Activated naive CD4-positive, alpha-beta T cell treated with anti-CD3 and anti-CD28 coated beads for 36 hours (primary cell): ENCODE results near the gene CD244. TPM values are rescaled to one million over a fixed set of nuclear protein-coding genes. Genes with fewer than 3 reads are reported as not detected.
A peak's percentile ranks its signal among the peaks of the same experiment; 100 is the strongest.
"Not testable (repeated sequence)": the region's sequence is repeated elsewhere in the genome, so short reads cannot be mapped to it uniquely, and the experiment has no call there.

ENCODE experiments used
- CTCF ChIA-PET: fragments of 350-600 bp; sonication (Branson Sonifier 250); formaldehyde crosslinking; loops from one replicate; lab custom pipeline; 2021; ENCODE audit warnings: antibody characterized with exemption; lab: Charles Lee
- DNase-seq: peaks from one replicate; pipeline ENCODE4 v3.0.0-alpha.2; 2020
- H3K27ac Mint-ChIP-seq: one replicate; pipeline ENCODE4 v1.8.0; 2021; ENCODE audit warnings: mild to moderate bottlenecking, mixed read lengths
- H3K27me3 Mint-ChIP-seq: one replicate; pipeline ENCODE4 v1.8.0; 2021; ENCODE audit warnings: low read depth, mixed read lengths
- H3K36me3 Mint-ChIP-seq: one replicate; pipeline ENCODE4 v1.8.0; 2021; ENCODE audit warnings: low read depth, mixed read lengths
- H3K4me1 Mint-ChIP-seq: one replicate; pipeline ENCODE4 v1.8.0; 2021; ENCODE audit warnings: low read depth, mixed read lengths
- H3K4me3 Mint-ChIP-seq: one replicate; pipeline ENCODE4 v1.8.0; 2021; ENCODE audit warnings: mild to moderate bottlenecking, moderate library complexity, mixed read lengths
- H3K9me3 Mint-ChIP-seq: one replicate; pipeline ENCODE4 v1.8.0; 2021; ENCODE audit warnings: mixed read lengths
- intact Hi-C: fragments of 100-400 bp; cut with micrococcal nuclease; formaldehyde crosslinking; loops from one replicate; pipeline ENCODE4 v1.15.1; 2023
- total RNA-seq, 2 experiments: library from RNA; stranded (reverse); gene quantifications; one replicate each; pipeline ENCODE4 v1.2.3, GENCODE V29; 2021

The CD244 gene
- total RNA-seq, 2 experiments from 2014 or later = 0.15 TPM; not detected in 1

GRCh38 chr1:160789702-160790611 lies 72.7 kb downstream of the CD244 start:
- Mint-ChIP-seq H3K27ac (no peak overlapping the region), H3K4me3 (no peak overlapping the region), H3K36me3 (no peaks in the 10 kb centered on the region), H3K4me1 (peaks cover 4% of the 10 kb centered on the region), H3K9me3 (no peaks in the 10 kb centered on the region), H3K27me3 (no peaks in the 10 kb centered on the region)
- intact Hi-C loops = no loop called here
- no peak for DNase-seq
- CTCF ChIA-PET = interaction anchor here (1.0 to 2.5 kb wide), 4 partner anchors 8 to 164 kb away, joined by 3 to 11 read pairs (median 4); partner anchors contain the start of gene ITLN2

- H3K4me3 Mint-ChIP-seq = no peak overlapping the region
- H3K9me3 Mint-ChIP-seq = no peaks in the 10 kb centered on the region
- H3K4me1 Mint-ChIP-seq = peaks cover 4% of the 10 kb centered on the region
- CTCF ChIA-PET = interaction anchor here (0.7 to 2.5 kb wide), 5 partner anchors 8 to 165 kb away, joined by 3 to 11 read pairs (median 3); partner anchors contain the start of gene ITLN2
- no peaks in the 10 kb centered on the region for H3K27me3 Mint-ChIP-seq
- no peak overlapping the region for H3K27ac Mint-ChIP-seq
- H3K36me3 Mint-ChIP-seq = no peaks in the 10 kb centered on the region
- no peak for DNase-seq
- intact Hi-C loops = no loop called here
Measured at GRCh38 chr1:160789051-160789701, 73.5 kb downstream of the CD244 start.

- H3K27ac Mint-ChIP-seq, intact Hi-C loops, H3K9me3 Mint-ChIP-seq, H3K4me3 Mint-ChIP-seq, H3K36me3 Mint-ChIP-seq, H3K27me3 Mint-ChIP-seq, DNase-seq: not testable (repeated sequence)
- CTCF ChIA-PET = interaction anchor here (1.2 to 4.4 kb wide), 3 partner anchors 13 to 168 kb away, joined by 3 to 53 read pairs (median 8); partner anchors contain the start of gene LY9
- H3K4me1 Mint-ChIP-seq = peaks cover 18% of the 10 kb centered on the region
Measured at GRCh38 chr1:160782988-160783765, 79.5 kb downstream of the CD244 start.

GRCh38 chr1:160781914-160782689 lies 80.6 kb downstream of the CD244 start:
- DNase-seq = peak; percentile 49
- intact Hi-C loops = no loop called here
- no peaks in the 10 kb centered on the region for H3K27me3 Mint-ChIP-seq
- H3K9me3 Mint-ChIP-seq = no peaks in the 10 kb centered on the region
- no peaks in the 10 kb centered on the region for H3K36me3 Mint-ChIP-seq
- H3K27ac Mint-ChIP-seq = no peak overlapping the region
- no peak overlapping the region for H3K4me3 Mint-ChIP-seq
- H3K4me1 Mint-ChIP-seq = peaks cover 25% of the 10 kb centered on the region
- CTCF ChIA-PET = interaction anchor here (0.9 to 8.2 kb wide), 12 partner anchors 8 to 208 kb away, joined by 3 to 107 read pairs (median 8); partner anchors contain the start of gene LY9

GRCh38 chr1:160781186-160781766 lies 81.4 kb downstream of the CD244 start:
- Mint-ChIP-seq H3K27ac (no peak overlapping the region), H3K9me3 (no peaks in the 10 kb centered on the region), H3K27me3 (no peaks in the 10 kb centered on the region), H3K4me1 (peaks cover 30% of the 10 kb centered on the region), H3K4me3 (no peak overlapping the region), H3K36me3 (no peaks in the 10 kb centered on the region)
- CTCF ChIA-PET = interaction anchor here (0.7 to 8.2 kb wide), 17 partner anchors 9 to 209 kb away, joined by 3 to 107 read pairs (median 7); partner anchors contain the start of gene LY9
- intact Hi-C loops = no loop called here
- no peak for DNase-seq

GRCh38 chr1:160780398-160780755 lies 82.3 kb downstream of the CD244 start:
- Mint-ChIP-seq H3K27ac (no peak overlapping the region), H3K9me3 (no peaks in the 10 kb centered on the region), H3K27me3 (no peaks in the 10 kb centered on the region), H3K4me1 (peaks cover 39% of the 10 kb centered on the region), H3K36me3 (no peaks in the 10 kb centered on the region), H3K4me3 (no peak overlapping the region)
- intact Hi-C loops = no loop called here
- CTCF ChIA-PET = interaction anchor here (0.6 to 8.2 kb wide), 20 partner anchors 10 to 174 kb away, joined by 3 to 107 read pairs (median 6); partner anchors contain the start of genes ITLN2 and LY9
- no peak for DNase-seq

Other genes starting within 250 kb of the CD244 start
- 100 to 1,000 TPM; 101 to 112 TPM for gene SLAMF1, start 215.8 kb downstream of the CD244 start, total RNA-seq
- 100 to 1,000 TPM; 338 to 340 TPM for gene CD48, start 151.1 kb downstream of the CD244 start, total RNA-seq
- gene SLAMF7, start 123.6 kb downstream of the CD244 start, total RNA-seq = 10 to 100 TPM; 79.9 to 82.2 TPM
- 10 to 100 TPM; 19.5 to 19.6 TPM for gene LY9, start 66.7 kb downstream of the CD244 start, total RNA-seq
- not detected for gene ITLN1, start 22.3 kb upstream of the CD244 start, total RNA-seq
- not detected for gene ITLN2, start 91.9 kb upstream of the CD244 start, total RNA-seq
- 10 to 100 TPM; 26.0 to 26.9 TPM for gene F11R, start 158.3 kb upstream of the CD244 start, total RNA-seq
- 10 to 100 TPM; 50.3 to 51.5 TPM for gene TSTD1, start 176.1 kb upstream of the CD244 start, total RNA-seq
- gene USF1, start 183.1 kb upstream of the CD244 start, total RNA-seq = 10 to 100 TPM; 43.7 to 44.2 TPM
- gene ARHGAP30, start 207.0 kb upstream of the CD244 start, total RNA-seq = 100 to 1,000 TPM; 104 to 106 TPM
- not detected for gene NECTIN4, start 226.7 kb upstream of the CD244 start, total RNA-seq
- under 1 TPM; 0.33 to 0.57 TPM for gene KLHDC9, start 235.5 kb upstream of the CD244 start, total RNA-seq